B cell (primary cell): ENCODE data around the gene TTLL11. TPM values are rescaled to one million over a fixed set of nuclear protein-coding genes. Genes with fewer than 3 reads are reported as not detected.

Source experiments
- ATAC-seq: fragments of 200-7000 bp; cut with Tn5 transposase; one replicate; pipeline ENCODE4 v1.10.0; 2021; ENCODE audit warnings: low read depth, mild to moderate bottlenecking, moderate number of reproducible peaks, moderate library complexity
- CTCF ChIA-PET: fragments of 350-600 bp; sonication (Branson Sonifier 250); formaldehyde crosslinking; loops from one replicate; lab custom pipeline; 2021; ENCODE audit warnings: antibody characterized with exemption, inconsistent platforms; lab: Charles Lee
- POLR2A ChIA-PET: fragments of 350-600 bp; sonication (Branson Sonifier 250); formaldehyde crosslinking; loops from one replicate; lab custom pipeline; 2021; ENCODE audit warnings: antibody characterized with exemption; lab: Charles Lee
- DNase-seq: peaks from one replicate; pipeline ENCODE4 v3.0.0; 2013
- H2AFZ ChIP-seq: 2 replicates; pipeline ENCODE4 v1.6.1; 2012; ENCODE audit warnings: mild to moderate bottlenecking, low read depth, low read length; ENCODE audit not compliant: insufficient read depth, poor library complexity, severe bottlenecking
- H3K27ac ChIP-seq, 2 donors: 1 replicate in 1 of 2; 2 replicates in 1 of 2; pipeline ENCODE4 v1.5.1; 2012 to 2013; ENCODE audit warnings: low read length in 2 of 2, mild to moderate bottlenecking in 2 of 2, moderate library complexity in 1 of 2
- H3K27me3 ChIP-seq, 4 experiments: fragments of 200-600 bp in 1 of 4; sonication (generic) in 1 of 4; replicated peaks in 1 of 4; 1 replicate in 2 of 4; 2 replicates in 2 of 4; pipeline versions ENCODE4 v1.6.1 to v1.7.0; 2013 to 2016; ENCODE audit warnings: low read length in 3 of 4, mild to moderate bottlenecking in 2 of 4, mixed read lengths in 1 of 4, moderate library complexity in 1 of 4; ENCODE audit not compliant: insufficient read depth in 4 of 4, control insufficient read depth in 3 of 4; ENCODE audit errors: control extremely low read depth in 1 of 4
- H3K36me3 ChIP-seq, 2 experiments: replicated peaks in 1 of 2; 1 replicate in 1 of 2; 2 replicates in 1 of 2; pipeline versions ENCODE4 v1.6.1 to v1.7.1; 2013; ENCODE audit warnings: low read length in 1 of 2; ENCODE audit not compliant: insufficient read depth in 2 of 2, control insufficient read depth in 1 of 2; ENCODE audit errors: control extremely low read depth in 1 of 2, extremely low read depth in 1 of 2
- H3K4me1 ChIP-seq, 2 donors: fragments of 200-600 bp in 1 of 2; sonication (generic) in 1 of 2; 1 replicate in 1 of 2; 2 replicates in 1 of 2; pipeline versions ENCODE4 v1.5.1 to v1.6.1; 2013 to 2017; ENCODE audit warnings: low read length in 2 of 2; ENCODE audit not compliant: control insufficient read depth in 2 of 2, insufficient read depth in 2 of 2
- H3K4me2 ChIP-seq: replicated peaks from 2 replicates; pipeline ENCODE3; 2012; ENCODE audit warnings: mild to moderate bottlenecking, low read depth, low read length; ENCODE audit not compliant: poor library complexity, severe bottlenecking
- H3K4me3 ChIP-seq, 5 experiments: fragments of 200-600 bp in 1 of 5; sonication (generic) in 1 of 5; 1 replicate in 3 of 5; 2 replicates in 2 of 5; pipeline versions ENCODE4 v1.5.1 to v1.7.0; 2011 to 2016; ENCODE audit warnings: low read length in 4 of 5, mild to moderate bottlenecking in 4 of 5, low read depth in 2 of 5, control low read depth in 1 of 5, moderate library complexity in 1 of 5; ENCODE audit not compliant: insufficient read depth in 1 of 5; ENCODE audit errors: control extremely low read depth in 1 of 5, extremely low read depth in 1 of 5
- H3K79me2 ChIP-seq: fragments of 200-600 bp; sonication (generic); one replicate; pipeline ENCODE4 v1.6.0; 2016; ENCODE audit warnings: low read length; ENCODE audit not compliant: control insufficient read depth, insufficient read depth
- H3K9ac ChIP-seq: fragments of 200-600 bp; sonication (generic); 2 replicates; pipeline ENCODE4 v1.6.1; 2017; ENCODE audit warnings: mild to moderate bottlenecking, low read length, moderate library complexity
- H3K9me3 ChIP-seq, 3 donors: one replicate each; pipeline versions ENCODE4 v1.6.1 to v1.7.1; 2013; ENCODE audit warnings: low read length in 2 of 3; ENCODE audit not compliant: control insufficient read depth in 2 of 3, insufficient read depth in 1 of 3; ENCODE audit errors: control extremely low read depth in 1 of 3
- H4K20me1 ChIP-seq: 2 replicates; pipeline ENCODE4 v1.6.0; 2012; ENCODE audit warnings: mild to moderate bottlenecking, low read length; ENCODE audit not compliant: insufficient read depth, control insufficient read depth, poor library complexity, severe bottlenecking
- H3K27ac Mint-ChIP-seq: one replicate; pipeline ENCODE4 v1.8.0; 2021; ENCODE audit warnings: mixed read lengths
- H3K27me3 Mint-ChIP-seq: one replicate; pipeline ENCODE4 v1.8.0; 2021; ENCODE audit warnings: mixed read lengths
- H3K4me1 Mint-ChIP-seq: one replicate; pipeline ENCODE4 v1.8.0; 2021; ENCODE audit warnings: mixed read lengths
- H3K4me3 Mint-ChIP-seq: one replicate; pipeline ENCODE4 v1.8.0; 2021; ENCODE audit warnings: mixed read lengths
- H3K9me3 Mint-ChIP-seq: one replicate; pipeline ENCODE4 v1.8.0; 2022; ENCODE audit warnings: mixed read lengths; ENCODE audit not compliant: insufficient read depth
- CTCF ChIP-seq: fragments of 200-600 bp; IDR thresholded peaks from one replicate; pipeline ENCODE4 v1.8.0; 2022; ENCODE audit warnings: antibody characterized with exemption, mild to moderate bottlenecking
- EZH2 ChIP-seq: IDR thresholded peaks from 2 replicates; pipeline ENCODE4 v1.6.1; 2012; ENCODE audit warnings: borderline replicate concordance, low read depth, mild to moderate bottlenecking, moderate library complexity, low read length; ENCODE audit not compliant: insufficient read depth, poor library complexity, severe bottlenecking
- WGBS: methylation state at CpG from one replicate; pipeline ENCODE4 v1.1.5; 2013; ENCODE audit warnings: missing lambda C conversion rate; ENCODE audit not compliant: insufficient coverage; 5-methylcytosine and 5-hydroxymethylcytosine counted together
- intact Hi-C: fragments of 100-400 bp; cut with micrococcal nuclease; formaldehyde crosslinking; loops from one replicate; pipeline ENCODE4 v1.10.0; 2022
- polyA plus RNA-seq: library from polyadenylated mRNA; depleted of rRNA; stranded (reverse); fragments of >200 nt; gene quantifications from 2 replicates; pipeline ENCODE4 v1.2.3, GENCODE V29; 2012
- total RNA-seq, 2 donors: library from RNA; stranded (reverse); fragments of 120-200 nt in 1 of 2; gene quantifications; 1 replicate in 1 of 2; 2 replicates in 1 of 2; pipeline versions ENCODE4 v1.2.3 to v1.2.4, GENCODE V29; 2013 to 2022

The TTLL11 gene
- total and polyA plus RNA-seq, 2 donors (not counting 1 experiment from before 2014, with no cell fraction given), result 3.6 to 3.8 TPM

- no peak for ATAC-seq
- Histone ChIP-seq H2AFZ (no peak overlapping the region), H3K79me2 (no peaks in the 10 kb centered on the region), H3K27me3 (no peaks in the 10 kb centered on the region), H3K4me3 (no peak overlapping the region), H3K27ac (no peak overlapping the region), H3K36me3 (no peaks in the 10 kb centered on the region), H3K9me3 (no peaks in the 10 kb centered on the region), H3K4me2 (no peak overlapping the region), H3K9ac (no peak overlapping the region), H4K20me1 (no peaks in the 10 kb centered on the region), H3K4me1 (peaks cover 0 to 4% of the 10 kb centered on the region in 2 donors)
- no peaks in the 10 kb centered on the region for H3K27me3 Mint-ChIP-seq
- ChIA-PET CTCF (interaction anchor here (0.9 kb wide), 1 partner anchor 9 kb away, joined by 3 read pairs; no protein-coding TSS in a partner anchor), POLR2A (no interaction called here)
- no peak overlapping the region for H3K4me3 Mint-ChIP-seq
- TF ChIP-seq EZH2 (no peak), CTCF (no peak)
- no peak for DNase-seq
- H3K9me3 Mint-ChIP-seq, result no peaks in the 10 kb centered on the region
- intact Hi-C loops, result no loop called here
- no peak overlapping the region for H3K27ac Mint-ChIP-seq
- peaks cover 24% of the 10 kb centered on the region for H3K4me1 Mint-ChIP-seq
- WGBS, result 94% methylated on average over 10 of the region's 11 CpGs
These were observed 206.2 kb downstream of the TTLL11 start for GRCh38 chr9:121886759-121887485.

- Histone ChIP-seq H2AFZ (no peak overlapping the region), H3K4me1 (peaks cover 0 to 4% of the 10 kb centered on the region in 2 donors), H3K4me3 (no peak overlapping the region), H3K79me2 (no peaks in the 10 kb centered on the region), H3K9me3 (no peaks in the 10 kb centered on the region), H3K27me3 (no peaks in the 10 kb centered on the region), H3K27ac (no peak overlapping the region), H3K9ac (no peak overlapping the region), H3K36me3 (no peaks in the 10 kb centered on the region), H4K20me1 (no peaks in the 10 kb centered on the region), H3K4me2 (no peak overlapping the region)
- ChIA-PET POLR2A (no interaction called here), CTCF (interaction anchor here (0.9 to 1.7 kb wide), 3 partner anchors 26 to 339 kb away, joined by 3 read pairs; no protein-coding TSS in a partner anchor)
- intact Hi-C loops, result no loop called here
- H3K4me1 Mint-ChIP-seq, result peaks cover 24% of the 10 kb centered on the region
- no peak overlapping the region for H3K4me3 Mint-ChIP-seq
- no peaks in the 10 kb centered on the region for H3K9me3 Mint-ChIP-seq
- 33% methylated on average over 3 of the region's 6 CpGs for WGBS
- no peak for ATAC-seq
- no peak overlapping the region for H3K27ac Mint-ChIP-seq
- H3K27me3 Mint-ChIP-seq, result no peaks in the 10 kb centered on the region
- DNase-seq, result no peak
- TF ChIP-seq EZH2, result no peak
These were observed 207.7 kb downstream of the TTLL11 start for GRCh38 chr9:121885345-121885901.
